H54 (cell line): Measurements from ENCODE around the gene TMEM233.
"Not testable (repeated sequence)": the region's sequence is repeated elsewhere in the genome, so short reads cannot be mapped to it uniquely, and the experiment has no call there.

Experiments
- DNase-seq: peaks from one replicate; pipeline ENCODE4 v3.0.0; 2011; ENCODE audit warnings: low spot score, mixed read lengths; ENCODE audit not compliant: insufficient read length
- FAIRE-seq: peaks from 3 replicates; lab custom pipeline; 2011; peaks lifted over from hg19 to GRCh38; lab: Jason Lieb, UNC
- POLR2A ChIP-seq: IDR thresholded peaks from 2 replicates; pipeline ENCODE4 v1.6.1; 2011; ENCODE audit warnings: low read depth, mild to moderate bottlenecking, low read length

The TMEM233 gene

GRCh38 chr12:119592232-119592631, 1.3 kb upstream of the TMEM233 start:
- FAIRE-seq (no peak), DNase-seq (no peak)
- no peak for TF ChIP-seq POLR2A

GRCh38 chr12:119594399-119594730, 791 bp downstream of the TMEM233 start:
- DNase-seq (no peak), FAIRE-seq (no peak)
- no peak for TF ChIP-seq POLR2A

- DNase-seq (no peak), FAIRE-seq (no peak)
Measured at GRCh38 chr12:119594772-119595445, 1.3 kb downstream of the TMEM233 start.

GRCh38 chr12:119598159-119598558, 4.6 kb downstream of the TMEM233 start:
- no peak for FAIRE-seq
- no peak for TF ChIP-seq POLR2A

More at GRCh38 chr12:119594772-119595445, 1.3 kb downstream of the TMEM233 start:
- TF ChIP-seq POLR2A: no peak

GRCh38 chr12:119601877-119602733, 8.5 kb downstream of the TMEM233 start:
- TF ChIP-seq POLR2A: no peak
- DNase-seq (no peak), FAIRE-seq (no peak)

More at GRCh38 chr12:119598159-119598558, 4.6 kb downstream of the TMEM233 start:
- DNase-seq: no peak

- DNase-seq: no peak
- no peak for TF ChIP-seq POLR2A
- FAIRE-seq: no peak
Measured at GRCh38 chr12:119602734-119603094, 9.1 kb downstream of the TMEM233 start.

- no peak for FAIRE-seq
- TF ChIP-seq POLR2A: no peak
- no peak for DNase-seq
Measured at GRCh38 chr12:119603767-119604166, 10.2 kb downstream of the TMEM233 start.

GRCh38 chr12:119609358-119609757, 15.8 kb downstream of the TMEM233 start:
- TF ChIP-seq POLR2A: no peak
- DNase-seq (no peak), FAIRE-seq (no peak)

GRCh38 chr12:119613319-119613936, 19.9 kb downstream of the TMEM233 start:
- FAIRE-seq (no peak), DNase-seq (no peak)
- TF ChIP-seq POLR2A: no peak

- no peak for FAIRE-seq
- no peak for DNase-seq
- no peak for TF ChIP-seq POLR2A
Measured at GRCh38 chr12:119614705-119615104, 21.1 kb downstream of the TMEM233 start.

GRCh38 chr12:119615518-119616475, 22.2 kb downstream of the TMEM233 start:
- FAIRE-seq (no peak), DNase-seq (no peak)

GRCh38 chr12:119618328-119618896, 24.8 kb downstream of the TMEM233 start:
- not testable (repeated sequence) for DNase-seq, FAIRE-seq

More at GRCh38 chr12:119615518-119616475, 22.2 kb downstream of the TMEM233 start:
- no peak for TF ChIP-seq POLR2A

GRCh38 chr12:119620490-119620889, 26.9 kb downstream of the TMEM233 start:
- no peak for FAIRE-seq

More at GRCh38 chr12:119620490-119620889, 26.9 kb downstream of the TMEM233 start:
- DNase-seq: no peak
- no peak for TF ChIP-seq POLR2A
